GM12878 (cell line): ENCODE measurements around the gene RETN. TPM values are rescaled to one million over a fixed set of nuclear protein-coding genes. Genes with fewer than 3 reads are reported as not detected.

Experiments
- E4F1 ChIP-seq: fragments of 450-650 bp; IDR thresholded peaks from 2 replicates; pipeline ENCODE4 v1.6.1; 2018; ENCODE audit warnings: borderline replicate concordance, mild to moderate bottlenecking; ENCODE audit not compliant: partially characterized antibody
- EP300 ChIP-seq, 2 experiments: fragments of 150-350 bp in 1 of 2; IDR thresholded peaks; 2 replicates each; pipeline ENCODE4 v1.6.1; 2011 to 2012; ENCODE audit warnings: low read depth in 2 of 2, low read length in 2 of 2, borderline replicate concordance in 1 of 2, improper control_type of control experiment in 1 of 2, inconsistent platforms in 1 of 2; ENCODE audit not compliant: control insufficient read depth in 1 of 2
- ETV6 ChIP-seq, 2 experiments: fragments of 450-650 bp in 1 of 2; IDR thresholded peaks in 1 of 2; conservative IDR thresholded peaks in 1 of 2; 2 replicates each; pipeline ENCODE4 v1.6.1; 2014; ENCODE audit warnings: antibody characterized with exemption in 1 of 2, borderline replicate concordance in 1 of 2, low read depth in 1 of 2, mild to moderate bottlenecking in 1 of 2, moderate library complexity in 1 of 2
- GABPA ChIP-seq: IDR thresholded peaks from 2 replicates; pipeline ENCODE4 v1.6.1; 2014; ENCODE audit warnings: antibody characterized with exemption, low read depth, mild to moderate bottlenecking, inconsistent platforms
- GATAD2B ChIP-seq: fragments of 450-650 bp; conservative IDR thresholded peaks from 2 replicates; pipeline ENCODE4 v1.6.1; 2017; ENCODE audit warnings: low read depth, mild to moderate bottlenecking, moderate library complexity
- IKZF1 ChIP-seq: fragments of 450-650 bp; conservative IDR thresholded peaks from 2 replicates; pipeline ENCODE4 v1.6.1; 2017; ENCODE audit warnings: antibody characterized with exemption, mild to moderate bottlenecking
- IRF5 ChIP-seq: fragments of 450-650 bp; IDR thresholded peaks from 2 replicates; pipeline ENCODE4 v1.6.1; 2017; ENCODE audit warnings: borderline replicate concordance
- KDM1A ChIP-seq: fragments of 200-600 bp; sonication (generic); IDR thresholded peaks from 2 replicates; pipeline ENCODE4 v1.6.1; 2016; ENCODE audit warnings: borderline replicate concordance
- KLF5 ChIP-seq: fragments of 450-650 bp; IDR thresholded peaks from 2 replicates; pipeline ENCODE4 v1.6.1; 2014; ENCODE audit warnings: mild to moderate bottlenecking; ENCODE audit not compliant: partially characterized antibody
- NR2C1 ChIP-seq: fragments of 450-650 bp; IDR thresholded peaks from 2 replicates; pipeline ENCODE4 v1.6.1; 2017; ENCODE audit warnings: antibody characterized with exemption, mild to moderate bottlenecking, moderate library complexity
- NR2C2 ChIP-seq: IDR thresholded peaks from 2 replicates; pipeline ENCODE4 v1.6.1; 2011; ENCODE audit warnings: borderline replicate concordance, low read depth; ENCODE audit not compliant: control insufficient read depth, insufficient read length
- NR2F1 ChIP-seq: fragments of 450-650 bp; conservative IDR thresholded peaks from 2 replicates; pipeline ENCODE4 v1.6.1; 2017; ENCODE audit warnings: mild to moderate bottlenecking
- REST ChIP-seq: IDR thresholded peaks from 2 replicates; pipeline ENCODE4 v1.6.1; 2012; ENCODE audit warnings: mild to moderate bottlenecking, low read depth, low read length
- RUNX3 ChIP-seq: IDR thresholded peaks from 2 replicates; pipeline ENCODE4 v1.6.1; 2012; ENCODE audit warnings: low read length, inconsistent platforms
- USF1 ChIP-seq: IDR thresholded peaks from 2 replicates; pipeline ENCODE4 v1.6.1; 2011; ENCODE audit warnings: borderline replicate concordance, low read depth, mild to moderate bottlenecking, moderate library complexity, mixed read lengths, low read length; ENCODE audit not compliant: insufficient read depth; ENCODE audit errors: extremely low read length
- ZBTB4 ChIP-seq: fragments of 450-650 bp; formaldehyde crosslinking; IDR thresholded peaks from 2 replicates; pipeline ENCODE4 v1.4.0; 2022; ENCODE audit warnings: mild to moderate bottlenecking, moderate library complexity
- ZNF217 ChIP-seq: fragments of 450-650 bp; IDR thresholded peaks from 2 replicates; pipeline ENCODE4 v1.6.1; 2017; ENCODE audit warnings: antibody characterized with exemption, mild to moderate bottlenecking
- polyA plus RNA-seq, 11 experiments: library from polyadenylated mRNA; depleted of rRNA in 4 of 11; unstranded in 6 of 11; stranded (reverse) in 5 of 11; fragments of >200 nt; fragmentation: Nextera tagmentation in 4 of 11; fragmentation: Illumina TruSeq in 1 of 11; extraction: Ambion mirVana in 4 of 11; extraction: Trizol in 1 of 11; gene quantifications; 1 replicate in 1 of 11; 2 replicates in 10 of 11; pipeline versions ENCODE4 v1.2.1 to v1.2.3, GENCODE V29; 2011 to 2016; ENCODE audit warnings: inconsistent platforms in 2 of 11, missing spikeins in 2 of 11, low read depth in 1 of 11
- total RNA-seq, 4 experiments: library from RNA; depleted of rRNA in 3 of 4; stranded (reverse); fragments of >200 nt in 3 of 4; fragmentation: Illumina TruSeq in 1 of 4; extraction: Trizol in 1 of 4; gene quantifications; 2 replicates each; pipeline versions ENCODE4 v1.2.1 to v1.2.3, GENCODE V29; 2013 to 2021

The RETN gene
- total and polyA plus RNA-seq, 10 of the 15 experiments (the other 5 are each of a cell fraction or from before 2014, with no cell fraction given), result 0.26 TPM; not detected in 9

GRCh38 chr19:7692417-7693088, 23.7 kb downstream of the RETN start (continued):
- TF ChIP-seq RUNX3 (peak; percentile 83), EP300 (IDR thresholded peaks at IDR 0.05; ENCODE audit: borderline replicate concordance in 1 of 2, control insufficient read depth in 1 of 2, low read depth in 2 of 2, low read length in 2 of 2) (peak; percentile 73 to 82; a peak in 3 of 4 replicates), IKZF1 (peak; percentile 84), KDM1A (no peak), USF1 (no peak), REST (no peak), IRF5 (peak; percentile 77), ZBTB4 (CRISPR knock-in tag) (no peak), E4F1 (peak; percentile 59), NR2C1 (no peak), KLF5 (no peak), GATAD2B (peak; percentile 56), ETV6 (conservative IDR thresholded peaks at IDR 0.05 in 1 of 2, IDR thresholded peaks at IDR 0.05 in 1 of 2; ENCODE audit: borderline replicate concordance in 1 of 2, low read depth in 1 of 2) (no peak), ZNF217 (peak; percentile 21; the same call in 1 of the 2 replicates), NR2F1 (peak; percentile 87), GABPA (no peak), NR2C2 (no peak)
